Kidney epithelial cell (primary cell): Measurements from ENCODE around the gene KCTD10. TPM values are rescaled to one million over a fixed set of nuclear protein-coding genes. Genes with fewer than 3 reads are reported as not detected.
A peak's percentile ranks its signal among the peaks of the same experiment; 100 is the strongest.

Experiments
- DNase-seq: peaks from one replicate; pipeline ENCODE4 v3.0.0-alpha.2; 2010; ENCODE audit warnings: low read depth
- H3K27me3 ChIP-seq: 2 replicates; pipeline ENCODE4 v1.6.0; 2011; ENCODE audit warnings: low read length; ENCODE audit not compliant: control insufficient read depth, insufficient read depth
- H3K36me3 ChIP-seq: 2 replicates; pipeline ENCODE4 v1.5.1; 2011; ENCODE audit warnings: low read length; ENCODE audit not compliant: control insufficient read depth, insufficient read depth
- H3K4me3 ChIP-seq: 2 replicates; pipeline ENCODE4 v1.5.1; 2011; ENCODE audit warnings: low read depth, mild to moderate bottlenecking, control low read depth, low read length
- total RNA-seq: library from RNA; depleted of rRNA; stranded (reverse); fragments of >200 nt; gene quantifications from 2 replicates; pipeline ENCODE4 v1.2.3, GENCODE V29; 2015
- TF ChIP-seq, protein P1 (sequence below): IDR thresholded peaks from 2 replicates; pipeline ENCODE4 v1.5.1; 2011; ENCODE audit warnings: mild to moderate bottlenecking, moderate library complexity, low read length, control low read depth, inconsistent platforms; ENCODE audit not compliant: insufficient read depth, poor library complexity, severe bottlenecking

KCTD10 gene
- total RNA-seq, 1 donor from 2014 or later = 37.9 TPM

DNA sequence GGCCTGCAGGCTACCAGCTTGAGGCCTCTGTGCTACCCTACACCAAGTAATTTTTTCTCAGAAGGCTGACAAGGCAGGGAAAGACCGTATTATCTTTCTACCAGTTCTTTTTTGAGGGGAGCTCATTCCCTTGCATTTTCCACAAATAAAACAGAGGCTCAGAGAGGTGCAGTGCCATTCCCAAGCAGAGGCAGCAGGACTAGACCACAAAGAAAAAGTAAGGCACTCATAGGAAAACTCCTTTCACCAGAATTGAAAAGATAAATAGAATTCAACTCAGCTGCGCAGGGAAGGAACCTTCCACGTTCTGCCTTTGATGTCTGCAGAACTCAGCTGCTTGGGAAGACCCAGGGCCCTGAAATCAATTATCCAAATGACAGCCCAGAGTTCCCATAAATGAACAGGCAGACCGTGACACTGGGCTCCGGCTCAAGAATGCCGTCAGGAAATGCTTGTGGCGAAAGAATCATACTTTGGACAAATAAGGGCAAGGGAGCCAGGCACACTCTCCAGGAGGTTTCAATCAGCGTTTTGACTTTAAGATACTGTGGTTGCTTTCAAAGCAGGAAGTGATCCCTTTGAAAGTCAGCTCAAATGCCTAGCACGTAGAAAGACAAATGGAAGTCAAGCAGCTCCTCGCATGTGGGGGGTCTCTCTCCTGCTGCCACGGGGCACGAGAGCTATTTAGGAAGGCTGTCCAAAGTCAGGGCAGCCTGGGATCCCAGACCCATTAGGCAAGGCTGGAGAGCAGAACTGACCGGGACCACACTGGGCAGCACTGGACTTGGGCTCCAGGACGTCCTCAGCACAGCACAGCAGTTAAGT lies 14.0 kb downstream of the KCTD10 start:
- Histone ChIP-seq H3K36me3 (no peaks in the 10 kb centered on the region), H3K27me3 (no peaks in the 10 kb centered on the region), H3K4me3 (peak overlapping the region; percentile 22)
- TF ChIP-seq, protein P1, sequence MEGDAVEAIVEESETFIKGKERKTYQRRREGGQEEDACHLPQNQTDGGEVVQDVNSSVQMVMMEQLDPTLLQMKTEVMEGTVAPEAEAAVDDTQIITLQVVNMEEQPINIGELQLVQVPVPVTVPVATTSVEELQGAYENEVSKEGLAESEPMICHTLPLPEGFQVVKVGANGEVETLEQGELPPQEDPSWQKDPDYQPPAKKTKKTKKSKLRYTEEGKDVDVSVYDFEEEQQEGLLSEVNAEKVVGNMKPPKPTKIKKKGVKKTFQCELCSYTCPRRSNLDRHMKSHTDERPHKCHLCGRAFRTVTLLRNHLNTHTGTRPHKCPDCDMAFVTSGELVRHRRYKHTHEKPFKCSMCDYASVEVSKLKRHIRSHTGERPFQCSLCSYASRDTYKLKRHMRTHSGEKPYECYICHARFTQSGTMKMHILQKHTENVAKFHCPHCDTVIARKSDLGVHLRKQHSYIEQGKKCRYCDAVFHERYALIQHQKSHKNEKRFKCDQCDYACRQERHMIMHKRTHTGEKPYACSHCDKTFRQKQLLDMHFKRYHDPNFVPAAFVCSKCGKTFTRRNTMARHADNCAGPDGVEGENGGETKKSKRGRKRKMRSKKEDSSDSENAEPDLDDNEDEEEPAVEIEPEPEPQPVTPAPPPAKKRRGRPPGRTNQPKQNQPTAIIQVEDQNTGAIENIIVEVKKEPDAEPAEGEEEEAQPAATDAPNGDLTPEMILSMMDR = no peak
- DNase-seq = peak; percentile 93

DNA sequence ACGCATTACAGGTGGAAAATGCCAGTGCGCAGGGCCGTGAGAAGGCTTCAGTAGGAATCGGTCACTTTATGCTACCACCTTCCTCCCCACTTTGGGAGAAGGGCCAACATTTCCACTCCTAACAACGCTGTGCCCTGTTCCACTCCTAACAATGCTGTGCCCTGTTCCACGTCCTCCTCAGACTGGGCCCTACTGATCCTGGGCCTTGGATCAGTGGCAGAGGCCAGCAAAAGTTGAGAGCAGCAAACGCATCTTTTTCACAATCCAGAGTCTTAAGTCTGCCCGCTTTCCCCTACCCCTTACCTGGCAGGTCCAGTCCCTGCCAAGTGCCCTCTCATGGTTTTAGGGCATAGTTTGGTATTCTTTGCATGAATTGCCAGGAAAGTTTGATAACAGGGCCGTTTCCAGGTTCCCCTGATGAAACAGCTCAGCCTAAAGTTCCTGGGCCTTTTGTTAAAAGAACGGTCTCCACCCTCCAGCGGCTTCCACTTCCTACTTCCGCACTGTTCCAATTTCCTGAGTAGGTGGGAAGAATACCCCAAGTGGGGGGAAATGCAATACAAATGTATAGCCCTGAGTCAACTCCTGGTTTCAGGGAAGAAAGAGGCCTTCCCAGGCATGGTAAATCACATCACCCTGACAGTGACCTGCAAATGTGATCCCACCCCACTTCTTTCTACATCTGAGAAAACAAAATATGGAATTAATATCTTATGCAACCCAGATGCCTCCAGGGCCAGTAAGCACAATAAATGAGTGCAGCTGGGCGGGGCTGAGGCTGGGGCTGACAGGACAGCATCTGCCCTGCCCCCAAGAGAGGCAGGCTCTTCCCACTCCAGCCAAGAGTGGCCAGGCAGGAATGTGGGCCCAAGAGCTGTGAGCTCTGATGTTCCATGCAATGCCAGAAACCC lies 15.0 kb downstream of the KCTD10 start:
- TF ChIP-seq, protein P1 = no peak
- Histone ChIP-seq H3K27me3 (no peaks in the 10 kb centered on the region), H3K4me3 (no peak overlapping the region), H3K36me3 (no peaks in the 10 kb centered on the region)
- peak; percentile 44 for DNase-seq

- no peaks in the 10 kb centered on the region for H3K36me3 ChIP-seq
- no peak overlapping the region for H3K4me3 ChIP-seq
- DNase-seq = no peak
- H3K27me3 ChIP-seq = no peaks in the 10 kb centered on the region
- TF ChIP-seq, protein P1 = no peak
These were observed 15.9 kb downstream of the KCTD10 start for GRCh38 chr12:109461049-109461845.

- DNase-seq = no peak
- Histone ChIP-seq H3K4me3 (no peak overlapping the region), H3K36me3 (peaks cover 2% of the 10 kb centered on the region), H3K27me3 (no peaks in the 10 kb centered on the region)
- TF ChIP-seq, protein P1 = no peak
These were observed 16.6 kb downstream of the KCTD10 start for GRCh38 chr12:109460538-109460937.

GRCh38 chr12:109459247-109459646 lies 17.9 kb downstream of the KCTD10 start:
- Histone ChIP-seq H3K36me3 (peaks cover 2% of the 10 kb centered on the region), H3K4me3 (no peak overlapping the region), H3K27me3 (no peaks in the 10 kb centered on the region)
- DNase-seq = no peak
- TF ChIP-seq, protein P1 = no peak
